IMR-90 (cell line): ENCODE measurements around the gene CDK17. TPM values are rescaled to one million over a fixed set of nuclear protein-coding genes. Genes with fewer than 3 reads are reported as not detected.

Experiments used
- ATAC-seq: fragments of 200-7000 bp; cut with Tn5 transposase; 2 replicates; pipeline ENCODE4 v1.9.1; 2020; ENCODE audit warnings: low read depth, mild to moderate bottlenecking, moderate library complexity
- BruUV-seq: library from RNA; stranded (reverse); fragments of 400-500 nt; replicated peaks from 2 replicates; lab custom pipeline; 2021; lab: Mats Ljungman, UMichigan
- CTCF ChIA-PET: fragments of 300-600 bp; formaldehyde crosslinking; extraction: SDS; loops from one replicate; lab custom pipeline; 2021; ENCODE audit warnings: antibody characterized with exemption; lab: Yijun Ruan, JAX
- POLR2A ChIA-PET: fragments of 300-600 bp; sonication (Branson Sonifier 250); formaldehyde crosslinking; loops from one replicate; lab custom pipeline; 2022; ENCODE audit warnings: antibody characterized with exemption; ENCODE audit not compliant: unreplicated experiment; lab: Charles Lee
- DNase-seq: peaks from one replicate; pipeline ENCODE4 v3.0.0; 2013
- H2AFZ ChIP-seq: replicated peaks from 2 replicates; pipeline ENCODE3; 2013; ENCODE audit warnings: low read length, mild to moderate bottlenecking; ENCODE audit not compliant: poor library complexity
- H2AK5ac ChIP-seq: 2 replicates; pipeline ENCODE4 v1.6.1; 2013; ENCODE audit warnings: low read depth, low read length, inconsistent platforms
- H2AK9ac ChIP-seq: replicated peaks from 2 replicates; pipeline ENCODE3; 2013; ENCODE audit warnings: mild to moderate bottlenecking, low read depth, low read length, moderate library complexity; ENCODE audit not compliant: poor library complexity
- H2BK120ac ChIP-seq: 2 replicates; pipeline ENCODE4 v1.6.1; 2013; ENCODE audit warnings: low read depth, low read length, inconsistent platforms
- H2BK15ac ChIP-seq: 3 replicates; pipeline ENCODE4 v1.6.1; 2013; ENCODE audit warnings: low read depth, low read length, inconsistent platforms
- H2BK20ac ChIP-seq: 2 replicates; pipeline ENCODE4 v1.6.1; 2013; ENCODE audit warnings: low read depth, mild to moderate bottlenecking, inconsistent platforms, low read length, moderate library complexity
- H2BK5ac ChIP-seq: 2 replicates; pipeline ENCODE4 v1.6.1; 2013; ENCODE audit warnings: mild to moderate bottlenecking, low read depth, low read length, inconsistent platforms; ENCODE audit not compliant: poor library complexity, severe bottlenecking
- H3K14ac ChIP-seq: replicated peaks from 2 replicates; pipeline ENCODE4 v1.6.1; 2013; ENCODE audit warnings: low read depth, low read length, inconsistent platforms
- H3K18ac ChIP-seq: 2 replicates; pipeline ENCODE4 v1.6.1; 2013; ENCODE audit warnings: low read depth, low read length, control low read depth
- H3K23ac ChIP-seq: 2 replicates; pipeline ENCODE4 v1.6.1; 2013; ENCODE audit warnings: low read depth, low read length, inconsistent platforms
- H3K27ac ChIP-seq: 2 replicates; pipeline ENCODE4 v1.5.1; 2013; ENCODE audit warnings: mild to moderate bottlenecking, control low read depth, low read length; ENCODE audit not compliant: insufficient read depth
- H3K27me3 ChIP-seq: 2 replicates; pipeline ENCODE4 v1.6.1; 2013; ENCODE audit warnings: low read length; ENCODE audit not compliant: control insufficient read depth, insufficient read depth
- H3K36me3 ChIP-seq: 2 replicates; pipeline ENCODE4 v1.6.1; 2013; ENCODE audit warnings: low read length, mixed read lengths; ENCODE audit not compliant: control insufficient read depth, insufficient read depth
- H3K4ac ChIP-seq: 2 replicates; pipeline ENCODE4 v1.6.1; 2013; ENCODE audit warnings: low read depth, low read length, inconsistent platforms
- H3K4me1 ChIP-seq: 2 replicates; pipeline ENCODE4 v1.6.1; 2013; ENCODE audit warnings: low read length, mixed read lengths; ENCODE audit not compliant: control insufficient read depth, insufficient read depth
- H3K4me2 ChIP-seq: 2 replicates; pipeline ENCODE4 v1.6.1; 2013; ENCODE audit warnings: low read depth, mild to moderate bottlenecking, control low read depth, low read length, moderate library complexity
- H3K4me3 ChIP-seq: 2 replicates; pipeline ENCODE4 v1.5.1; 2013; ENCODE audit warnings: low read depth, mild to moderate bottlenecking, control low read depth, low read length, moderate library complexity; ENCODE audit not compliant: insufficient read depth
- H3K56ac ChIP-seq: 2 replicates; pipeline ENCODE4 v1.6.1; 2013; ENCODE audit warnings: low read length, inconsistent platforms; ENCODE audit not compliant: insufficient read depth; ENCODE audit errors: extremely low read depth
- H3K79me1 ChIP-seq, 2 experiments: 2 replicates each; pipeline ENCODE4 v1.6.1; 2013; ENCODE audit warnings: low read length in 2 of 2, inconsistent platforms in 1 of 2, low read depth in 1 of 2
- H3K9ac ChIP-seq: 2 replicates; pipeline ENCODE4 v1.6.1; 2013; ENCODE audit warnings: low read depth, low read length, control low read depth
- H3K9me1 ChIP-seq: 2 replicates; pipeline ENCODE4 v1.6.1; 2013; ENCODE audit warnings: low read length, inconsistent platforms; ENCODE audit not compliant: insufficient read depth
- H3K9me3 ChIP-seq: 2 replicates; pipeline ENCODE4 v1.6.1; 2013; ENCODE audit warnings: low read length; ENCODE audit not compliant: control insufficient read depth, insufficient read depth
- H4K20me1 ChIP-seq: 2 replicates; pipeline ENCODE4 v1.6.1; 2013; ENCODE audit warnings: low read length, inconsistent platforms; ENCODE audit not compliant: insufficient read depth
- H4K5ac ChIP-seq: 2 replicates; pipeline ENCODE4 v1.6.1; 2013; ENCODE audit warnings: mild to moderate bottlenecking, low read depth, low read length, control low read depth
- H4K8ac ChIP-seq, 2 experiments: 2 replicates each; pipeline ENCODE4 v1.6.1; 2013; ENCODE audit warnings: low read depth in 2 of 2, low read length in 2 of 2, control low read depth in 1 of 2, inconsistent platforms in 1 of 2
- H4K91ac ChIP-seq: 2 replicates; pipeline ENCODE4 v1.6.1; 2013; ENCODE audit warnings: low read depth, low read length, inconsistent platforms; ENCODE audit not compliant: insufficient read depth
- BHLHE40 ChIP-seq: fragments of 150-350 bp; IDR thresholded peaks from 2 replicates; pipeline ENCODE4 v1.6.1; 2016; ENCODE audit warnings: mild to moderate bottlenecking, low read depth, low read length
- CEBPB ChIP-seq: IDR thresholded peaks from 2 replicates; pipeline ENCODE4 v1.6.1; 2012; ENCODE audit warnings: low read depth, low read length, improper control_type of control experiment
- CHD1 ChIP-seq: IDR thresholded peaks from 2 replicates; pipeline ENCODE4 v1.6.1; 2012; ENCODE audit warnings: low read depth, low read length, improper control_type of control experiment
- ELK1 ChIP-seq: fragments of 150-350 bp; IDR thresholded peaks from 2 replicates; pipeline ENCODE4 v1.6.1; 2016; ENCODE audit warnings: low read depth, mild to moderate bottlenecking, low read length, moderate library complexity, borderline replicate concordance
- FOS ChIP-seq: fragments of 150-350 bp; IDR thresholded peaks from 2 replicates; pipeline ENCODE4 v1.6.1; 2016; ENCODE audit warnings: low read depth, low read length
- MAFK ChIP-seq: IDR thresholded peaks from 2 replicates; pipeline ENCODE4 v1.6.1; 2012; ENCODE audit warnings: low read depth, low read length, improper control_type of control experiment
- MAZ ChIP-seq: IDR thresholded peaks from 2 replicates; pipeline ENCODE4 v1.6.1; 2012; ENCODE audit warnings: low read depth, mild to moderate bottlenecking, low read length, improper control_type of control experiment, moderate library complexity, borderline replicate concordance
- MXI1 ChIP-seq: IDR thresholded peaks from 2 replicates; pipeline ENCODE4 v1.6.1; 2012; ENCODE audit warnings: low read depth, mild to moderate bottlenecking, low read length, moderate library complexity, borderline replicate concordance
- NFE2L2 ChIP-seq: fragments of 150-350 bp; IDR thresholded peaks from 2 replicates; pipeline ENCODE4 v1.6.1; 2016; ENCODE audit warnings: low read depth, mild to moderate bottlenecking, low read length
- POLR2A ChIP-seq: IDR thresholded peaks from 2 replicates; pipeline ENCODE4 v1.6.1; 2012; ENCODE audit warnings: mild to moderate bottlenecking, low read depth, low read length
- RAD21 ChIP-seq: IDR thresholded peaks from 2 replicates; pipeline ENCODE4 v1.6.1; 2012; ENCODE audit warnings: low read length, improper control_type of control experiment
- RCOR1 ChIP-seq: IDR thresholded peaks from 2 replicates; pipeline ENCODE4 v1.6.1; 2012; ENCODE audit warnings: mild to moderate bottlenecking, low read length, improper control_type of control experiment; ENCODE audit not compliant: insufficient replicate concordance
- RFX5 ChIP-seq: IDR thresholded peaks from 2 replicates; pipeline ENCODE4 v1.8.0; 2012; ENCODE audit warnings: low read depth, mild to moderate bottlenecking, low read length, moderate library complexity
- SMC3 ChIP-seq: fragments of 150-350 bp; IDR thresholded peaks from 2 replicates; pipeline ENCODE4 v1.6.1; 2016; ENCODE audit warnings: low read depth, mild to moderate bottlenecking, antibody characterized with exemption, low read length, moderate library complexity
- WGBS, 2 experiments: methylation state at CpG; one replicate each; pipeline versions ENCODE4 v1.1.5 to v1.1.7; 2013; ENCODE audit warnings: missing lambda C conversion rate in 2 of 2; ENCODE audit not compliant: insufficient read length in 1 of 2; ENCODE audit errors: extremely low coverage in 2 of 2; 5-methylcytosine and 5-hydroxymethylcytosine counted together
- dilution Hi-C: fragments of 300-500 bp; cut with HindIII; formaldehyde crosslinking; loops from one replicate; pipeline ENCODE4 v1.14.3; 2018; ENCODE audit warnings: low sequenced_read_pairs; ENCODE audit not compliant: unreplicated experiment
- in situ Hi-C: fragments of 300-500 bp; cut with MboI; formaldehyde crosslinking; loops from 3 replicates; pipeline ENCODE4 v1.14.3; 2019; ENCODE audit warnings: low sequenced_read_pairs, inconsistent platforms, mixed read lengths
- intact Hi-C: fragments of 100-400 bp; cut with micrococcal nuclease; formaldehyde crosslinking; loops from 2 replicates; pipeline ENCODE4 v1.10.0; 2022
- polyA plus RNA-seq, 3 experiments: library from polyadenylated mRNA; depleted of rRNA; stranded (reverse); fragments of >200 nt; gene quantifications; 2 replicates each; pipeline ENCODE4 v1.2.3, GENCODE V29; 2012; ENCODE audit warnings: low replicate concordance in 1 of 3
- total RNA-seq: library from RNA; depleted of rRNA; stranded (reverse); fragments of >200 nt; gene quantifications from 2 replicates; pipeline ENCODE4 v1.2.3, GENCODE V29; 2012
- TF ChIP-seq, protein P1 (sequence below): conservative IDR thresholded peaks from 2 replicates; pipeline ENCODE4 v1.5.1; 2012; ENCODE audit warnings: mild to moderate bottlenecking, low read depth, low read length, improper control_type of control experiment
- TF ChIP-seq, protein P2 (sequence below): fragments of 150-350 bp; IDR thresholded peaks from 2 replicates; pipeline ENCODE4 v1.6.1; 2017; ENCODE audit warnings: mild to moderate bottlenecking, antibody characterized with exemption, low read length, low read depth

The CDK17 gene
- total and polyA plus RNA-seq, 2 of the 4 experiments (the other 2 are of a cell fraction): 14.5 to 50.2 TPM

DNA sequence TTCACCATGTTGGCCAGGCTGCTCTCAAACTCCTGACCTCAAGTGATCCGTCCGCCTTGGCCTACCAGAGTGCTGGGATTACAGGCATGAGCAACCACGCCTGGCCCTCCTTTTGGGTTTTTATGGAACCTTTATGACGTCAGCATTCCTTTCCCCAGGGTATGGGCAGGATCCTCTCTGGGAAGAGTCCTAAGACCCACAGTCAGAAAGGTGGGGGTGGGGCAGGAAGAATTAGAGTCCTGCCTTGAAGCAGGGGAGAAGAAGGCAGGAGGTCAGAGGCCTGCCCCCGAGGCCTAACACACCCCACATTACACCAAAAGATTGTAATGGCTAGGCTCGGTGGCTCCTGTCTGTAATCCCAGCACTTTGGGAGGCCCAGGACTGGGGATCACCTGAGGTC, 30.8 kb upstream of the CDK17 start:
- Histone ChIP-seq H3K79me1 (peaks cover 0 to 10% of the 10 kb centered on the region in 2 experiments; a peak in 2 of 4 replicates), H2BK120ac (0 out of 2 replicates have a peak overlapping the region, but pooled peaks have one; percentile 41), H3K23ac (no peak overlapping the region), H3K4me3 (no peak overlapping the region), H4K91ac (peak overlapping the region; percentile 57), H3K14ac (0 out of 2 replicates have a peak overlapping the region, but pooled peaks have one; percentile 25), H2BK5ac (peak overlapping the region; percentile 40), H3K18ac (peak overlapping the region; percentile 68), H3K4me1 (peaks cover 19% of the 10 kb centered on the region), H3K9ac (no peak overlapping the region), H3K27ac (peak overlapping the region; percentile 15), H3K4ac (peak overlapping the region; percentile 29; the same call in 1 of the 2 replicates), H4K5ac (peak overlapping the region; percentile 67), H4K20me1 (no peaks in the 10 kb centered on the region), H2BK15ac (peak overlapping the region; percentile 61; the same call in 1 of the 3 replicates), H3K4me2 (no peak overlapping the region), H3K36me3 (no peaks in the 10 kb centered on the region), H3K56ac (no peak overlapping the region), H2AK5ac (peak overlapping the region; percentile 83), H3K27me3 (no peaks in the 10 kb centered on the region), H3K9me3 (no peaks in the 10 kb centered on the region), H2BK20ac (peak overlapping the region; percentile 42; the same call in 1 of the 2 replicates), H4K8ac (no peak overlapping the region; a peak in 1 of 4 replicates), H2AK9ac (peak overlapping the region; percentile 77), H2AFZ (no peak overlapping the region), H3K9me1 (peaks cover 5% of the 10 kb centered on the region; the same call in 1 of the 2 replicates)
- in situ Hi-C loops: no loop called here
- no peak for TF ChIP-seq MAFK
- TF ChIP-seq RAD21: no peak
- TF ChIP-seq NFE2L2: no peak
- no peak for TF ChIP-seq RFX5
- TF ChIP-seq, protein P1, sequence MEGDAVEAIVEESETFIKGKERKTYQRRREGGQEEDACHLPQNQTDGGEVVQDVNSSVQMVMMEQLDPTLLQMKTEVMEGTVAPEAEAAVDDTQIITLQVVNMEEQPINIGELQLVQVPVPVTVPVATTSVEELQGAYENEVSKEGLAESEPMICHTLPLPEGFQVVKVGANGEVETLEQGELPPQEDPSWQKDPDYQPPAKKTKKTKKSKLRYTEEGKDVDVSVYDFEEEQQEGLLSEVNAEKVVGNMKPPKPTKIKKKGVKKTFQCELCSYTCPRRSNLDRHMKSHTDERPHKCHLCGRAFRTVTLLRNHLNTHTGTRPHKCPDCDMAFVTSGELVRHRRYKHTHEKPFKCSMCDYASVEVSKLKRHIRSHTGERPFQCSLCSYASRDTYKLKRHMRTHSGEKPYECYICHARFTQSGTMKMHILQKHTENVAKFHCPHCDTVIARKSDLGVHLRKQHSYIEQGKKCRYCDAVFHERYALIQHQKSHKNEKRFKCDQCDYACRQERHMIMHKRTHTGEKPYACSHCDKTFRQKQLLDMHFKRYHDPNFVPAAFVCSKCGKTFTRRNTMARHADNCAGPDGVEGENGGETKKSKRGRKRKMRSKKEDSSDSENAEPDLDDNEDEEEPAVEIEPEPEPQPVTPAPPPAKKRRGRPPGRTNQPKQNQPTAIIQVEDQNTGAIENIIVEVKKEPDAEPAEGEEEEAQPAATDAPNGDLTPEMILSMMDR: no peak
- TF ChIP-seq, protein P2, sequence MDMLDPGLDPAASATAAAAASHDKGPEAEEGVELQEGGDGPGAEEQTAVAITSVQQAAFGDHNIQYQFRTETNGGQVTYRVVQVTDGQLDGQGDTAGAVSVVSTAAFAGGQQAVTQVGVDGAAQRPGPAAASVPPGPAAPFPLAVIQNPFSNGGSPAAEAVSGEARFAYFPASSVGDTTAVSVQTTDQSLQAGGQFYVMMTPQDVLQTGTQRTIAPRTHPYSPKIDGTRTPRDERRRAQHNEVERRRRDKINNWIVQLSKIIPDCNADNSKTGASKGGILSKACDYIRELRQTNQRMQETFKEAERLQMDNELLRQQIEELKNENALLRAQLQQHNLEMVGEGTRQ: no peak
- no peak for TF ChIP-seq ELK1
- TF ChIP-seq MXI1: no peak
- no peak for TF ChIP-seq MAZ
- TF ChIP-seq POLR2A: no peak
- TF ChIP-seq CEBPB: no peak
- TF ChIP-seq SMC3: no peak
- no peak for TF ChIP-seq FOS
- no peak for TF ChIP-seq CHD1
- TF ChIP-seq RCOR1: no peak
- no peak for TF ChIP-seq BHLHE40
- WGBS, 2 experiments: 100% methylated on average over 3 of the region's 6 CpGs; no CpG with 5 or more reads in 1 of the 2 experiments
- ATAC-seq: no peak
- intact Hi-C loops: no loop called here
- dilution Hi-C loops: no loop called here
- ChIA-PET CTCF (no interaction called here), POLR2A (no interaction called here)
- no TSS peak for BruUV-seq
- no peak for DNase-seq
